SIG-M5 (cell line): ENCODE measurements around the gene CCNK.

Source experiments
- DNase-seq: peaks from one replicate; lab custom pipeline; 2025; lab: John Stamatoyannopoulos, UW

The CCNK gene

GRCh38 chr14:99508896-99509629 lies 27.9 kb downstream of the CCNK start:
- no peak for DNase-seq

GRCh38 chr14:99509871-99510555 lies 28.8 kb downstream of the CCNK start:
- no peak for DNase-seq

GRCh38 chr14:99510556-99511139 lies 29.4 kb downstream of the CCNK start:
- DNase-seq = no peak

- no peak for DNase-seq
These were observed 30.4 kb downstream of the CCNK start for GRCh38 chr14:99511421-99512109.

GRCh38 chr14:99512110-99512449 lies 30.9 kb downstream of the CCNK start:
- no peak for DNase-seq

- no peak for DNase-seq
These were observed 31.5 kb downstream of the CCNK start for GRCh38 chr14:99512571-99513182.

- DNase-seq = no peak
These were observed 32.0 kb downstream of the CCNK start for GRCh38 chr14:99513183-99513694.

- no peak for DNase-seq
These were observed 32.8 kb downstream of the CCNK start for GRCh38 chr14:99513946-99514551.

- DNase-seq = no peak
These were observed 33.5 kb downstream of the CCNK start for GRCh38 chr14:99514552-99515300.

GRCh38 chr14:99515301-99516155 lies 34.3 kb downstream of the CCNK start:
- DNase-seq = no peak

GRCh38 chr14:99516156-99516870 lies 35.1 kb downstream of the CCNK start:
- DNase-seq = no peak

- no peak for DNase-seq
These were observed 35.8 kb downstream of the CCNK start for GRCh38 chr14:99516871-99517642.

- DNase-seq = no peak
These were observed 36.6 kb downstream of the CCNK start for GRCh38 chr14:99517643-99518381.

GRCh38 chr14:99518441-99519346 lies 37.5 kb downstream of the CCNK start:
- DNase-seq = no peak

- DNase-seq = no peak
These were observed 38.2 kb downstream of the CCNK start for GRCh38 chr14:99519347-99519881.

GRCh38 chr14:99519931-99520421 lies 38.8 kb downstream of the CCNK start:
- DNase-seq = no peak
